CD4-positive, alpha-beta T cell treated with Interleukin-6 at 100 ng/mL for 8 hours (primary cell): ENCODE data around the gene CDH24.

Experiments used
- DNase-seq: peaks from one replicate; pipeline ENCODE4 v3.0.0-alpha.2; 2020; ENCODE audit warnings: mixed read lengths, low spot score

CDH24 gene

GRCh38 chr14:23056956-23057756, at the start of gene CDH24:
CDH24 (minus strand) TSS chr14:23057520; CDS start chr14:23055733, 1,787 bp downstream.
- DNase-seq: peak; percentile 59

DNA sequence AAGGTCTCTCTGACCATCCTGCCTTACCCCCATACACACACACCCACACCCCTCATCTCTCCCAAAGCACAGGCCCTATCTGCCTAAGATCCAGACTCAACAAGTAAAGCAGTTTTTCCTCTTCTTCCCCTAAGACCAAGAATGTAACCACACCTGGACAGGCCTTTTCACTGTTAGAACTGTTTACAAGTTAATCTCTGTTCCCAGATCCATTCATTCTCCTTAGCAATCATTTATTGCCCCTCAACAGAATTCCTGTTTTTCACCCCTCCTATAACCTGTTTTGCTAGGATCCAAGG, 49.4 kb upstream of the CDH24 start:
- DNase-seq: no peak

DNA sequence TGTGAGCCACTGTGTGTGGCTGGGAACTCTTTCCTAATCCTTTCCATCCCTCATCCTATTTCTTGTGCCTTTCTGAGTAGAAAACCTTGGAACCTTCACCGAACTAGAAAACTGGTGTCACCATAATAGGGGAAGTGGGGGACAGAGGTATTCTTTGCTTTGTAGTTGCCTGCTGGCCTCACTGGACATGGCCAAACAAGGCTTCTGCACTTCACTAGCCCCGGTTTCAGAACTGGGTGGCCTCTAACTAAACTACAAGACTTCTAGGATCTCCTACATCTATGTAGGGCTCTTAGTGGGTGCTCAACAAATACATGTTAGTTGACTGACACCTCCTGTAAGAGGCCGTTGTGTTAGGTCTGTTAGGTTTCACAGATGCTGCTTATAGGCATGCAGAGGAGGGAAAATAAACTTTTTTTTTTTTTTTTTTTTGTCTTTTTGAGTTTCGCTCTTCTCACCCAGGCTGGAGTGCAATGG, 48.1 kb upstream of the CDH24 start:
- no peak for DNase-seq

GRCh38 chr14:23104591-23105347, 47.4 kb upstream of the CDH24 start, which contains the start of gene CIROP:
CIROP (minus strand) TSS chr14:23104989; CDS start chr14:23104920, 69 bp downstream.
- DNase-seq: no peak

DNA sequence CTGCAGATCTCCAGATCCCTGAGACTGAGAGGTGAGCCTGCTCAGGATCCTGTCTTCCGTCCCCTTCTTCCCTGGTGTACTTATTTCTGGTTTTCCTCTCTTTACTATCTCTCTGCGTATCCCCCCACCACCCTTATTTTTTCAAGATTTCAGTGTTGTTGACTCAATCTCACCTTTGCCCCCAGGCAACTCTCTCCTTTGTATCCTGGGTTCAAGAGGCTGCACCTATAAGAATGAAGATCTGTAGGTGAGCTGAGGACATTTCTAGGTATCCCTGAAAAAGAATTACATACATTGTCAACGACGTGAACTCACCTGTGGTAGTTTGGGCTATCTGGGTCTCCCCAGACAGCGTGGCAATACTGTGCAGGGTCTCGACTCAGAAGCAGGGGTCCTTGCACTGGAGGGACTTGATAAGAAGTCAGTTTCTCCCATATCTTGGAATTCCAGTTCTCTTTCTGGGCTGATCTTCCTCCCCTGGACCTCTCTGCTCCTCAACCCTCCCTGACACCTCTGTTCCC, 46.8 kb upstream of the CDH24 start:
- DNase-seq: no peak

DNA sequence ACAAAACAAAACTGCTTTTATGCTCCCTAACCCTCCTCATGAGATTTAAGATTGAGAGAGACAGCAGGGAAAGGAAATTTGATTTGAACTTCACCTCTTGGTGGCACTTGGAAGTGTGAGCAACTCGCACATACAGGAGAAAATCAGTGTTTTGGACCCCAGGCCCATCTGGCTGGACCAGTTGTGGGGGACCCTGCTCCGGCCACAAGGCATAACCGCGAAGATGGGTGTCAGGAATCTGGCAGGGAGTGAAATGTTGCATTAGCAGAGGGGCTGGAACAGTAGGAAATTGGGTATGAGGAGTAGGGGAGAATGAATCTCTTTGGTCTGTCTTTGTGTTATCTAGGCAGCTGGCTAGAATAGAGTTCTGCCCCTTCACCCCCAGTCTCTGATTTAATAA, 46.3 kb upstream of the CDH24 start:
- DNase-seq: no peak

DNA sequence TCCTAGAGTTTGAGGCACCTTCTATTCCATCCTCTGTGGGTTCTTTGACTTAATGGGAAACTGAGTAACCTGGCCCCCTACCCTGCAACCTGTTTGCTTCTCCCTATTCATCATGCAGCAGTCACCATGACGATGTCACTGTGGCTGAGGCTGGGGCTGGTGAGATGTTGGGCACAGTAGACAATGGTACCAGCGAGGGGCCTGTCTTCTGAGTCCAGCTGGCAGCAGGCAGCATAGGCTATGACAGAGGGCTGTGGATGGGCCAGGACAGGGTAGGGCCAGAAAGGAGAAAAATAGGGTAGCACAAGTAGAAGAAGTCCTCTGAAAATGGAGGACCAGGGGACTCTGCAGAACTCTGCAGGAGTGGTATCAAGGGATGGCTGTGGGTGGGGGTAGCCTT, 45.5 kb upstream of the CDH24 start:
- no peak for DNase-seq

DNA sequence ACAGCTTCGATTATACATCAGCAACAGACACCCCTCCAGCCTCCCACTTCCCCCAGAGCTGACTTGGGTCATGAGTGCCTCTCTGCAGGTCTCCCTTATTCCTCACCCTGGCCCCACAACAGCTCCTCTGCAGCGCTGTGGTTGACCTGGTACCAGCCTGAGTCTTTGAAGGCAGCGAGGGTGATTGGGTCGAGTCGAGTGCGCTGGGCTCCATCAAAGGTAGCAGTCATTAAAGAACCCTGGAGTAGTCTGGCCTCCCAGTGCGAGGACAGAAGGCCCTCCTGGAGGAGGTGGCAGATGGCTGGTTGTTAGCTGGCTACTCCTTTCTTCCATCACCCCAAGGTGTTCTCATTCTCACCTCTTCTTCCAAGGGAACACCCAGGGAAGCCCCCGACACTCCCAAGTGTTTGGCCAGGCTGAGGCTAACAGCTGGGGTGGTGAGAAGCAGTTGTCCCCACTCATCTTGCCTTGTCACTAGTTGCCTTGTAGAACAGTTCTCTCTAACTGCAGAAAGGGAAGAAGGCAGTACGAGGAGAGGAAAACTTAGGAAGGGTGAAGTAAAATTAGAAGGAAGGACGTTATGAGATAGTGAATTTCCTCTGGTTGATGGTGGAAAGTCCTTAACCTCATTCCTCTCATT, 44.8 kb upstream of the CDH24 start:
- no peak for DNase-seq

DNA sequence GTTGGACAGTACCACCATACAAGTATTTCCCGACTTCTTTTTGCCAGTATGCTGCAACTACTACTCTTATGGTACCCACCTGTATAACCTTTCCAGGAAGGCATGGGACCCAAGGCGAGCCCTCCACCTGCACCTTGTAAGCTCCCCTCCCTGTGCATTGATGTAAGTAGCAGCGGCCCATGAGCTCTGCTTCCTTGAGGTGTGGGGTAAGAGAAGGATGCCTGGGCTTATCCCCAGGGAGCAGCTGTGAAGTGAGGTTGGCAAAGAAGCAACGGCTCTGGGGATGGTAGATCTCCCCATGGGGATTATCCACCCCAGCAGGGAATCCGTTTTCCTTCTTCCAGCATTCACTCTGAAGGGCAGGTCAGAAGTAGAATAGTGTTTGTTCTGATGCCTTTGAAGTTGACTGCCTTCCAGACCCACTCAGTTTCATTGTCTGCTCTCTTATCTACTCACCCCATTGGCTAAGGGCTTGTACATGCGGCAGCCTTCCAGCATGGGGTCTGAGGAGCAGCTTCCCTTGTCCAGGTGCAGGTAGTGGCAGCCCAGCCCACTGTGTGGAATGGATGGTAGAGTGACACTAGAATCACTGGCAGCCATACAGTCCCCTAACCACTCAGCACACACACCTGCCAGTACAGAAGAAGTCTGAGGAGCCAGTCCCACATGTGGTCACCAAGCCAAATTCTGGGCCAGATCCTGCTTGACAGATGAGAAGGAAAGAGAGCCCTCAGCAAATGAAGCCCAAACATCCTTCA, 44.1 kb upstream of the CDH24 start:
- DNase-seq: no peak

DNA sequence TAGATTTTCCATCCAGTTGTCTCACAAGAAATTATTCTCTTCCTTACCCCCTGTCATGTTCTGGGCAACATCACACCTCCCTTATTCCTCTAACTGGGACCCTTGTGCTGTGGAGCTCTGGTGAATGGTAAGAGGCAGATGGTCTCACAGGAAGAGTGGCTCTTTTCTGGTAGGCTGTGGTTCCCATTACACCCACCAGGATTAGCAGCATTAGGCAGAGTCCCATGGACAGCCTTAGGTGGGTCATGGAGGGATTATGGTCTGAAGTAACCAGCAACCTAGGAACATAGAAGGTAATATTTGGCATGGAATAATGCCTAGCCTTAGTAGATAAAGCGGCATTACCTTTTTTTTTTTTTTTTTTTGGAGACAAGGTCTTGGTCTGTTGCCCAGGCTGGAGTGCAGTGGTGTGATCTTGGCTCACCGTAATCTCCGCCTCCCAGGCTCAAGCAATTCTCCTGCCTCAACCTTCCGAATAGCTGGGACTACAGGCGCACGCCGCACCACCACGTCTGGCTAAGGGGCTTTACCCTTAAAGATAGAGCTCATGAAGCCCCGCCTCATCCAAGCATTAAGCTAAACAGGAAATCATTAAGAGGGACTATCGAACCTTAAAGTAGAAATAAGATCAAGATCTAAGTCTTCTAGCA, 42.0 kb upstream of the CDH24 start:
- DNase-seq: no peak

DNA sequence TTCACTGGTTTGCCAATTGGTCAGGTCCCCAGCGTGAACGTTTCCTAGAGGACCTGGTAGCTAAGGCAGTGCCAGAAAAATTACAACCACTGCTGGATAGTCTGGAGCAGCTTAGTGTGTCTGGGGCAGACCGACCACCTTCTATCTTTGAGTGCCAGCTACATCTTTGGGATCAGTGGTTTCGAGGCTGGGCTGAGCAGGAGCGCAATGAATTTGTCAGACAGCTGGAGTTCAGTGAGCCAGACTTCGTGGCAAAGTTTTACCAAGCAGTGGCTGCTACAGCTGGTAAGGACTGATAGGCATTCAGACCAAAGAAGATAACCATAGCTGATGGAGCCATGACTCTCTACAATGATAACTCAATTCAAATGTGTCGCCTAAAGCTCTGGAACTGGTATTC, 40.5 kb upstream of the CDH24 start:
- DNase-seq: no peak

DNA sequence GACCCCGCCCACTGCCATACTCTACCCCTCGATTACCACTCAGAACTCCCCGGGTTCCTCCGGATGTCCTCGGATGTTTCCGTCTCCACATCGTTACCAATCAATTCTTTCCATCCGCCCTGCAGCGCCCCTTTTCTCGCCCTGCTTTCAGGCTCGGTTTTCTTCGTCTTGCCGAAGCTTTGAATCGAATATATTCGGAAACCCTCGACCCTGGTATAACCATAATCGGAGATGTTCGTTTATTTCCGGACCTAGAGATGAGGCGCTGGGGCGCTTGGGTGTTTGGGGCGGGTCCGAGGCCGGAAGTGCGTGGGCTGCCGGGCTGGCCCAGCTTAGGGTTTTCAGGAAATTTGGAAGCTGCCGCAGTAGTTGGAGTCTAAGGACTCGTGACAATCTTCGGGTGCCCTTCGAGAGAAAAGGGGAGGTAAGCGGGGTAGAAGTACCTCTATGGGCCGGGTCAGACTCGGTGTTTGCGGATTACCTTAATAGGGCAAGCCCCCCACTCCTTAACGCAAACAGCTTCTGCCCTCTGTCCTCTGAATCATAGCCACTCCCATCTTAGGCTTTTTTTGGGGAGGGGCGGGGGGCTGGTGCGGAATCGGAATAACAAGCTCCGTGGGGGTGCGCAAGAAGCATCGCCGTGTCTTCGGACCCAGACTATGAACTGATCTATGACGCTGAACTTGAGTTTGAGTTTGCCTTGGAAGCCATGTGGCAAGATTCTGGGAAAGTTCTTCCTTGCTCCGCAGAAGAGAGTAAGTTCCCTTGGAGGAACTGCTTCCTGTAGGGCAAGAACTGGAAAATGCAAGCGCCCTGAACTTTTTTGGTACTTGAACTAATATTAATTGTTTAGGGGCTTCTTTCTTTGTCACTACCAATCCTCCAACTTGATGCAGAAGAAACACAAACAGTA, 38.1 kb upstream of the CDH24 start, which contains the start of gene C14orf119:
Gene C14orf119 (plus strand): TSS at position 310 of the 913 bp plus-strand sequence. CDS start 2,154 bp downstream, outside the sequence.
- DNase-seq: peak; percentile 100

DNA sequence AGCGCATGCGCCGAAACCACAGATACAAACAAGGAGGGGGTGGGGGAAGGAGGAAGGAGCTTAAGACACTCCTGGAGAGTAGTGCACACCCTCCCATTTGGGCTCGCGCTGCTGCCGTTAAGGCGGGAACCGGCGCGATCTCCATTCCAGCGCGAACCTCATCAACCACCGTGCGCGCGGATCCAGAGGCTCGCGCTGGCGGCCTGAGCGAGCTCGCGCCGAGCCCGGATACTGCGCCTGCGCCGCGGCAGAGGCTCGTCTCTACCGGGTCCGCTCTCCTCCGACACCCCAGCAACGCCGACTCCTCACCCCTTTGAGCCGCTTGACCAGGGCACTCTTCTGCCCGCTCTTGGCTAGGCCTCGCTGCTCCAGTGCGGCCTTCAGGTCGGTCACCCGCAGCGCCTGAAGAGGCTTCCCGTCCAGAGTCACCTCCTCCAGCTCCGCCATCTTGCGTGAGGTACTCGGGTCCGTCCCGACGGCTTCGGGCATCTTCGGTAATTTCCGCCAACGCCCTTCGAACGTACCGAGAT, 37.4 kb upstream of the CDH24 start, which contains the start of gene ACIN1:
Gene ACIN1 (minus strand): TSS at position 471 of the 530 bp plus-strand sequence. CDS start 24 bp downstream, at position 447.
- DNase-seq: peak; percentile 76

DNA sequence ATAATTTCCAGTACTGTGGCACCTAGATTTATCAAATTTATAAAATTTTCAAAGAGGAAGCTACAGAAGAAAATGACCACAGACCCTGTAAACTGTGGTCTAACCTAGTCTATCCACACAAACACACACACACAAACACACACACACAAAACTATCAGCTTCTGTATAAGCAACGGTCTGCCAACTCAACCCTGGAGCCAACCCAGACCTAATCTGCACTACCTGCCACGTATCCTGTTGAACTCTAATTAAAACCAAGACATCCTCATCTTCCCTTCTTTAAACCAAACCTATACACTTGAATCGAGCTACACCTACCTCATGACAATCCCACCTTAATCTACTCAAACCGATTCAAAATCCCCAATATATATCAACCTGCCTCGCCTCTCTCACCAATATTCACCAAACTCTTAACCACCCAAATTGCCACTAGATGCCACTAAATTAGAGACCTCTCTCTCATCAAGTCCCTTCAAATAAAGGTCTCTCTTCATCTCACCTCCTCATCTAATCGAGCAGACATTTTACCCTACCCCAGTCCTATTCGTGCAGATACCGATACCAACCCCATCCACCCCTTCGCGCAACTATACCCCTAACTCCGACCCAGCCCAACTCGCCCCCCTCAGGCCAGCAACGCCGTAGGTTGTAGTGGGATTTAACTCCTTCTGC, 36.8 kb upstream of the CDH24 start:
- DNase-seq: no peak

GRCh38 chr14:23093526-23093925, 36.2 kb upstream of the CDH24 start:
- no peak for DNase-seq

- DNase-seq: no peak
Measured at GRCh38 chr14:23093104-23093503, 35.8 kb upstream of the CDH24 start.

- DNase-seq: no peak
Measured at GRCh38 chr14:23091294-23092225, 34.2 kb upstream of the CDH24 start.

GRCh38 chr14:23090254-23090636, 32.9 kb upstream of the CDH24 start:
- no peak for DNase-seq
